Retinal pigment epithelial cell (primary cell): ENCODE results near the gene IFNG-AS1.

Source experiments
- DNase-seq: peaks from one replicate; pipeline ENCODE4 v3.0.0-alpha.2; 2010; ENCODE audit warnings: low read depth
- H3K4me3 ChIP-seq: 2 replicates; pipeline ENCODE4 v1.5.1; 2011; ENCODE audit warnings: mild to moderate bottlenecking, low read length, control low read depth, moderate library complexity
- TF ChIP-seq, protein P1 (sequence below): conservative IDR thresholded peaks from 2 replicates; pipeline ENCODE4 v1.5.1; 2011; ENCODE audit warnings: low read depth, low read length, control low read depth, inconsistent platforms

The IFNG-AS1 gene

DNA sequence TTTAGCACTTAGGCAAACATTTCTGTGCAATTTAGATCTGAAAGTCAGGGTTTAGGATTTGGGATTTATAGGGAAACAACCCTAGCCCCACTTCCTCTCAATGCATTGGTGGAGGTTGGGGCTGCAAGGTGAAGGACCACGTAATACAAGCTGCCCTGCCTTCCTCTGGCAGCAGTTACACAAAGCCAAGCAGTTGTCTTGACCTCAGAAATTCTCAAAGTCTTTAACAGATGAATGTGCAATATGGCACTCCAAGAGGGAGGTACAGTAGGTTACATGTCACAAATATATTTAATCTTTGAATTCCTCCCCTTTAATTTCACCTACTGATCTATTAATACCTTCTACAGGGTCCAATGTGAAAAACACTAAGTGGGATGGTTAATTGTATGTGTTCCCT is 23.9 kb downstream of the IFNG-AS1 start:
- no peak overlapping the region for H3K4me3 ChIP-seq
- no peak for DNase-seq
- TF ChIP-seq, protein P1, sequence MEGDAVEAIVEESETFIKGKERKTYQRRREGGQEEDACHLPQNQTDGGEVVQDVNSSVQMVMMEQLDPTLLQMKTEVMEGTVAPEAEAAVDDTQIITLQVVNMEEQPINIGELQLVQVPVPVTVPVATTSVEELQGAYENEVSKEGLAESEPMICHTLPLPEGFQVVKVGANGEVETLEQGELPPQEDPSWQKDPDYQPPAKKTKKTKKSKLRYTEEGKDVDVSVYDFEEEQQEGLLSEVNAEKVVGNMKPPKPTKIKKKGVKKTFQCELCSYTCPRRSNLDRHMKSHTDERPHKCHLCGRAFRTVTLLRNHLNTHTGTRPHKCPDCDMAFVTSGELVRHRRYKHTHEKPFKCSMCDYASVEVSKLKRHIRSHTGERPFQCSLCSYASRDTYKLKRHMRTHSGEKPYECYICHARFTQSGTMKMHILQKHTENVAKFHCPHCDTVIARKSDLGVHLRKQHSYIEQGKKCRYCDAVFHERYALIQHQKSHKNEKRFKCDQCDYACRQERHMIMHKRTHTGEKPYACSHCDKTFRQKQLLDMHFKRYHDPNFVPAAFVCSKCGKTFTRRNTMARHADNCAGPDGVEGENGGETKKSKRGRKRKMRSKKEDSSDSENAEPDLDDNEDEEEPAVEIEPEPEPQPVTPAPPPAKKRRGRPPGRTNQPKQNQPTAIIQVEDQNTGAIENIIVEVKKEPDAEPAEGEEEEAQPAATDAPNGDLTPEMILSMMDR = no peak

DNA sequence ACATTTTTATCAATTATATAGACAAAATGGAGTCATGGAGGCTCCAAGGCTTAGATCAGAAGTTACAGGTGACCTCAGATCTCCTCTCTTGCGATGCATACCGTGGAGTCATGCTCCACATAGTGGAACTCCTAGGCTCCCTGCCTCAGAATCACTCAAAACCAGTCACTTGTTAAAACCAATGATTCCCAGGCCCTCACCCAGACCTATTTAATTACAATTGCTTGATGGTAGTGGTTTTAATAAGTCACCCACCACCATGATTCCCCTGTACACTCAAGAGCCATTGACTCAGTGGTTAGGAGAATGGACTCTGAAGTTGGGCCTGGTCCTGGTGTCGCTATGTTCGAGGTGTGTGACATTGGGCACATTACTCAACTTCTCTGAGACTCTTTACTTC is 26.9 kb downstream of the IFNG-AS1 start:
- TF ChIP-seq, protein P1 = no peak
- H3K4me3 ChIP-seq = no peak overlapping the region
- DNase-seq = no peak

DNA sequence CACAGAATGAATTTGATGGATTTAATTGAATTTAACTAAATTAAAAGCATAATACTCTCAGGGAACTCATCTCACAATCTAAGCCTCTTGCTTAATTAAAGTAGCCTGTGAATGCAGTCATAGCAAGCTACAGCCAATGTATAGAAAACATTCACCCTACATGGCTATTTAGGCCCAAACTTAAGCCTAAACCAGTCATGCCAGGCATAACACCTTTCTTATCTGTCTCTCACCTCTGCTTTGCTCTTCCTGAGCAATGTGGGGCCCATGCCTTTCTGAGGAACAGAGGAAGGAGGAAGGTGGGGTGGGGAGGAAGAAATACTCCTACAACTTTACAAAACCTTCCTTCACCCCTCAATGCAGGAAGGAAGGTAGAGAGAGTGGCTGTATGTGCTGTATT is 29.1 kb downstream of the IFNG-AS1 start:
- H3K4me3 ChIP-seq = no peak overlapping the region
- DNase-seq = no peak
- TF ChIP-seq, protein P1 = no peak

DNA sequence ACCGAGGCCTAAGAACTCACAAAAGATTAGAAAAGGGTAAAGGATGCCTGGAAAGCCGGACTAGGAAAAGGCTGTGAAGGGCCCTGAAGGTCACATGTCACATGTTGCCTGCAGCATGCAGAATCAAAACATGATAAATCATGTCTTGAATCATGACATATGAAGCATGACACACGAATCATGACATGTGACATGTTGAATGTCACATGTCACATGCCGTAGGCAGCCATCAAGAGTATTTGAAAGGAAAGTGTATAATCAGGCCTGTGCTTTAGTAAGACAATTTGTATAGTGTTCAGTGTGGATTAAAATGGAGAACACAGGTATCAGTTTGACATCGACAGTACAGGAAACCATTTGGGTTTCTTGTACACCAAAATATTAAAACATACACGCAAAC is 30.8 kb downstream of the IFNG-AS1 start:
- DNase-seq = no peak
- TF ChIP-seq, protein P1 = no peak
- H3K4me3 ChIP-seq = no peak overlapping the region

DNA sequence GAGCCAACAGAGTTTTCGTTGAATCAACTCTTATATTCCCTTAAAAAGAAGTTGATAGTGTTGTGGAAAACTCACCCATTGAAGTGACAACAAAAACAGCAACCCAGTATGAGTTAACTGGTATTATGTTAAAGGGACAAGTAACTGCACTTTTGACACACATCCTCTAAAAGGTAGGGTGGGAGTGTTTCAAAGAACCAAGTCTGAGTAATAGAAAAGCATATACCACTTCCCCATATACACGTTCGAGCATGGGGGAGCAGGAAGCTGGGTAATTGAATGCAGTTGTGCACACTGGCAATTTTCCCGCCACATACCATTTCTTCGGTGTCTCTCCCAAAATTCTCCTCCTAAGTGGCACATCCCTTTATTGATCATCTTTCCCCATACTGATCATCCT is 31.5 kb downstream of the IFNG-AS1 start:
- TF ChIP-seq, protein P1 = no peak
- DNase-seq = no peak
- no peak overlapping the region for H3K4me3 ChIP-seq

DNA sequence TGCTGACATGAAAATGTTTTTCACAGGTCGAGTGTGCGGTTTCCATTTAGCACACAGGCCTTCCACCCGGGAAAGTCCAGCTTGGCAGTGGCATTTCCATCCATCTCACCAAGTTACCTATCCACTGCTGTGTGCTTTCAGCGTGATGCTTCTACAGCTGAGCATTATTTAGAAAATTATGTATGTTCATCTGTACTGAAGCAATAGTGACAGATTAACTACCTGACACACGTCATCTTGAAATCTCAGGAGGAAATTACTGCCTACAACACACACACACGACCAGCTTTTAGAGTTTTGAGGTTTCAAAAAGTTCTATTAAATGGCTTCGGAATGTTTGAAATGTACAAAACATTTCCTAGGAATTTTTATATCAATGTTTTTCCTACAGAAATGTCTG is 39.4 kb downstream of the IFNG-AS1 start:
- DNase-seq = no peak
- TF ChIP-seq, protein P1 = no peak
- H3K4me3 ChIP-seq = no peak overlapping the region

DNA sequence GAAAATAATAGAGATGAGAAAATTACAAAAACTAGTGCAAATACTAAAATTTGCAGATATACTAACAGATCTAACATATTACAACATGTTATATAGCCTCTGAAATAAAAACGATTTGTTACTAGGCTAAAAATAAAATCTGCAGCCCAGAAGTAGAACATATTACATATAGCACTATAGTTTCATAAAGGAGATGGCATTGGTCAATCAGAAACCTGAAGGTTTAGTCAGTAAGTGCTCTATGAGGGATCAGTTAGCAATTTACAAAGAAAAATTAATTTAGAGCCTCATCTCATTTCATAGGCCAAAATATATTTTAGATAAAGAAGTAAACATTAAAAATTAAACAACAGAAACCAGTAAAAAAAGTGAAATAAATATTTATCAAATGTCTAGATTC is 41.0 kb downstream of the IFNG-AS1 start:
- no peak for DNase-seq
- no peak overlapping the region for H3K4me3 ChIP-seq
- TF ChIP-seq, protein P1 = no peak
